HepG2 (cell line): ENCODE measurements around the gene SDC1. TPM values are rescaled to one million over a fixed set of nuclear protein-coding genes. Genes with fewer than 3 reads are reported as not detected.

ENCODE experiments used
- E2F2 ChIP-seq: sonication (generic); formaldehyde crosslinking; IDR thresholded peaks from 2 replicates; pipeline ENCODE4 v1.4.0; 2020; ENCODE audit warnings: missing genetic modification reagents, borderline replicate concordance
- FOXP4 ChIP-seq: sonication (generic); formaldehyde crosslinking; IDR thresholded peaks from 2 replicates; pipeline ENCODE4 v1.4.0; 2020; ENCODE audit warnings: missing genetic modification reagents
- HIVEP1 ChIP-seq: sonication (generic); formaldehyde crosslinking; IDR thresholded peaks from 2 replicates; pipeline ENCODE4 v1.4.0; 2020; ENCODE audit warnings: mild to moderate bottlenecking, missing genetic modification reagents
- HMGXB4 ChIP-seq, 2 experiments: sonication (generic) in 1 of 2; formaldehyde crosslinking in 1 of 2; IDR thresholded peaks; 2 replicates each; pipeline versions ENCODE4 v1.4.0 to v1.6.1; 2018 to 2020; ENCODE audit warnings: missing genetic modification reagents in 2 of 2, borderline replicate concordance in 1 of 2, low read depth in 1 of 2, mild to moderate bottlenecking in 1 of 2, missing biosample characterization in 1 of 2
- IKZF4 ChIP-seq: sonication (generic); formaldehyde crosslinking; IDR thresholded peaks from 2 replicates; pipeline ENCODE4 v1.5.1; 2020; ENCODE audit warnings: borderline replicate concordance, mild to moderate bottlenecking, low read depth, missing genetic modification reagents; ENCODE audit errors: not compliant biosample characterization
- NR3C1 ChIP-seq: sonication (generic); formaldehyde crosslinking; IDR thresholded peaks from 2 replicates; pipeline ENCODE4 v1.4.0; 2020; ENCODE audit warnings: missing genetic modification reagents
- PTBP1 ChIP-seq: fragments of 200-400 bp; formaldehyde crosslinking; IDR thresholded peaks from 2 replicates; pipeline ENCODE4 v1.6.1; 2018; ENCODE audit warnings: low read length, low read depth; ENCODE audit not compliant: poor library complexity, severe bottlenecking
- SP5 ChIP-seq: IDR thresholded peaks from 2 replicates; pipeline ENCODE4 v1.6.1; 2016; ENCODE audit warnings: low read depth, borderline replicate concordance
- ZMYM4 ChIP-seq: sonication (generic); formaldehyde crosslinking; IDR thresholded peaks from 2 replicates; pipeline ENCODE4 v1.8.1; 2023; ENCODE audit warnings: mild to moderate bottlenecking, missing genetic modification reagents
- ZNF318 ChIP-seq: sonication (generic); formaldehyde crosslinking; IDR thresholded peaks from 2 replicates; pipeline ENCODE4 v1.4.0; 2020; ENCODE audit warnings: mild to moderate bottlenecking, missing genetic modification reagents
- ZNF660 ChIP-seq: sonication (generic); formaldehyde crosslinking; IDR thresholded peaks from 2 replicates; pipeline ENCODE4 v1.5.1; 2020; ENCODE audit warnings: mild to moderate bottlenecking, low read depth, missing genetic modification reagents, borderline replicate concordance
- ZNF703 ChIP-seq: sonication (generic); formaldehyde crosslinking; IDR thresholded peaks from 2 replicates; pipeline ENCODE4 v1.5.1; 2020; ENCODE audit warnings: missing genetic modification reagents, mild to moderate bottlenecking, moderate library complexity, borderline replicate concordance
- ZNF740 ChIP-seq: sonication (generic); formaldehyde crosslinking; IDR thresholded peaks from 2 replicates; pipeline ENCODE4 v1.4.0; 2020; ENCODE audit warnings: missing genetic modification reagents
- polyA plus RNA-seq, 8 experiments: library from polyadenylated mRNA; depleted of rRNA in 3 of 8; stranded (reverse) in 7 of 8; unstranded in 1 of 8; fragments of >200 nt; fragmentation: Illumina TruSeq in 4 of 8; extraction: Trizol in 4 of 8; gene quantifications; 2 replicates each; pipeline versions ENCODE4 v1.2.1 to v1.2.3, GENCODE V29; 2011 to 2016; ENCODE audit warnings: low read depth in 4 of 8, missing spikeins in 1 of 8, mixed read lengths in 1 of 8; ENCODE audit not compliant: insufficient read depth in 1 of 8
- total RNA-seq, 5 experiments: library from RNA; depleted of rRNA; stranded (reverse); fragments of >200 nt; fragmentation: Illumina TruSeq; extraction: Trizol; gene quantifications; 2 replicates each; pipeline ENCODE4 v1.2.3, GENCODE V29; 2016; ENCODE audit warnings: low read depth in 1 of 5

Gene SDC1
- total and polyA plus RNA-seq, 2 of the 13 experiments (the other 11 are each of a cell fraction or from before 2014, with no cell fraction given), result 108 to 119 TPM

GRCh38 chr2:20194097-20195015, 30.6 kb downstream of the SDC1 start (continued):
- TF ChIP-seq FOXP4 (CRISPR knock-in tag), result no peak
- no peak for TF ChIP-seq E2F2 (CRISPR knock-in tag)
- no peak for TF ChIP-seq NR3C1 (CRISPR knock-in tag)
- TF ChIP-seq ZNF660 (CRISPR knock-in tag), result no peak
- no peak for TF ChIP-seq SP5
- 0 out of 2 replicates have a peak, but pooled peaks have one; percentile 38 for TF ChIP-seq HIVEP1 (CRISPR knock-in tag)
- no peak for TF ChIP-seq ZNF703 (CRISPR knock-in tag)
- no peak for TF ChIP-seq ZNF740 (CRISPR knock-in tag)
- TF ChIP-seq ZMYM4 (CRISPR knock-in tag), result 0 out of 2 replicates have a peak, but pooled peaks have one; percentile 10
- no peak for TF ChIP-seq PTBP1
- no peak for TF ChIP-seq HMGXB4 (CRISPR knock-in tag; IDR thresholded peaks at IDR 0.05; ENCODE audit: borderline replicate concordance in 1 of 2, low read depth in 1 of 2)
- TF ChIP-seq ZNF318 (CRISPR knock-in tag), result no peak
- no peak for TF ChIP-seq IKZF4 (CRISPR knock-in tag)
